PFSK-1 (cell line): ENCODE data around the gene ZNF556.

Experiments
- FOXP2 ChIP-seq: optimal IDR thresholded peaks from 2 replicates; pipeline ENCODE3; 2011; ENCODE audit warnings: borderline replicate concordance, control low read depth, inconsistent platforms; ENCODE audit not compliant: insufficient read depth; ENCODE audit errors: extremely low read length, extremely low read depth
- POLR2AphosphoS5 ChIP-seq: IDR thresholded peaks from 2 replicates; pipeline ENCODE4 v1.6.1; 2012; ENCODE audit warnings: low read depth, mild to moderate bottlenecking, control low read depth, low read length, moderate library complexity
- REST ChIP-seq, 2 experiments: IDR thresholded peaks; 2 replicates each; pipeline versions ENCODE4 v1.6.1 to v1.8.0; 2011 to 2012; ENCODE audit warnings: low read depth in 2 of 2, low read length in 2 of 2, control low read depth in 1 of 2, inconsistent platforms in 1 of 2, mild to moderate bottlenecking in 1 of 2, moderate library complexity in 1 of 2; ENCODE audit not compliant: insufficient read depth in 1 of 2
- SIN3A ChIP-seq: IDR thresholded peaks from 2 replicates; pipeline ENCODE4 v1.6.1; 2012; ENCODE audit warnings: mild to moderate bottlenecking, low read length, moderate library complexity, borderline replicate concordance; ENCODE audit not compliant: insufficient read depth
- TAF1 ChIP-seq: IDR thresholded peaks from 2 replicates; pipeline ENCODE4 v1.6.1; 2012; ENCODE audit warnings: low read length, control low read depth, borderline replicate concordance; ENCODE audit not compliant: insufficient read depth

Gene ZNF556

GRCh38 chr19:2926341-2927031 lies 59.4 kb downstream of the ZNF556 start:
- no peak for TF ChIP-seq SIN3A
- TF ChIP-seq POLR2AphosphoS5: no peak
- TF ChIP-seq REST (IDR thresholded peaks at IDR 0.05; ENCODE audit: insufficient read depth in 1 of 2, low read depth in 2 of 2, low read length in 2 of 2): no peak
- TF ChIP-seq TAF1: no peak
- no peak for TF ChIP-seq FOXP2

DNA sequence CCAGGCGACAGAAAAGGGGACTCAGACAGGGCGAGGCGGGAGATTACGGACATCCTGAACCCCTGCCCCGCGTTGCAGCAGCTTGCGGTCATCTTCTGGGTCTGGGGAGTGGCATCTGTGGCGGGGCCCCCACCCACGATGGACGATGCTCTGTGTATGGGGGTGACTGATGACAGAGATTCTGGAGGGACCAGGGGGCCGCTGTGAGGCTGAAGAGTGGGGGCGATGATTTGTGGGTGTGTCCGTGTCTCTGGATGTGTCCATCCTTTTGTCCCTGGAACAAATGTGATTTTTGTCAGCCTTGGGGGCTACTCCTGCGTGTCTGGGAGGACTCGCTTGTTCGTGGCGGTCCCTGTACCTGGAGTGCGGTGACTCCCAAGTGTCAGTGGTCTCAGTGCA lies 59.9 kb downstream of the ZNF556 start:
- TF ChIP-seq FOXP2: no peak
- no peak for TF ChIP-seq REST (IDR thresholded peaks at IDR 0.05; ENCODE audit: insufficient read depth in 1 of 2, low read depth in 2 of 2, low read length in 2 of 2)
- TF ChIP-seq SIN3A: no peak
- no peak for TF ChIP-seq POLR2AphosphoS5
- TF ChIP-seq TAF1: no peak
